Measurements from ENCODE around the gene NANOG. TPM values are rescaled to one million over a fixed set of nuclear protein-coding genes. Genes with fewer than 3 reads are reported as not detected.
"Not testable (repeated sequence)": the region's sequence is repeated elsewhere in the genome, so short reads cannot be mapped to it uniquely, and the experiment has no call there.

The NANOG gene
- polyA plus RNA-seq, 1 of the 3 experiments (the other 2 are of a cell fraction) = not detected

GRCh38 chr12:7806863-7807487 lies 17.8 kb downstream of the NANOG start:
- H3K4me2 ChIP-seq = no peak overlapping the region
- H3K4me3 ChIP-seq (ENCODE audit: low read depth in 2 of 2, low read length in 1 of 2) = no peak overlapping the region; a peak in 1 of 4 replicates
- TF ChIP-seq USF1 (IDR thresholded peaks at IDR 0.05; ENCODE audit: borderline replicate concordance, low read depth) (no peak), SMC3 (IDR thresholded peaks at IDR 0.05; ENCODE audit: low read depth, low read length) (peak; percentile 54), PBX3 (IDR thresholded peaks at IDR 0.05) (no peak), TAF1 (IDR thresholded peaks at IDR 0.05; ENCODE audit: borderline replicate concordance, low read depth, low read length) (no peak), NFIC (IDR thresholded peaks at IDR 0.05; ENCODE audit: borderline replicate concordance) (no peak), GATA2 (CRISPR knock-in tag; IDR thresholded peaks at IDR 0.05) (no peak), IRF3 (IDR thresholded peaks at IDR 0.05; ENCODE audit: low read depth, low read length) (no peak), YY1 (IDR thresholded peaks at IDR 0.05; ENCODE audit: low read depth) (no peak), SIN3A (IDR thresholded peaks at IDR 0.05; ENCODE audit: borderline replicate concordance, low read depth, low read length) (no peak), JUND (IDR thresholded peaks at IDR 0.05) (no peak), FOXJ3 (CRISPR knock-in tag; IDR thresholded peaks at IDR 0.05) (no peak), MAX (IDR thresholded peaks at IDR 0.05; ENCODE audit: low read depth) (no peak), EP300 (IDR thresholded peaks at IDR 0.05; ENCODE audit: borderline replicate concordance in 1 of 2, low read depth in 1 of 2, low read length in 1 of 2) (no peak), NRF1 (IDR thresholded peaks at IDR 0.05; ENCODE audit: low read depth, low read length) (no peak), CTCF (IDR thresholded peaks at IDR 0.05) (peak; percentile 98), RFX5 (IDR thresholded peaks at IDR 0.05; ENCODE audit: low read length) (no peak), RAD21 (IDR thresholded peaks at IDR 0.05; ENCODE audit: low read length) (peak; percentile 71), REST (IDR thresholded peaks at IDR 0.05; ENCODE audit: low read depth, low read length) (no peak), EZH2phosphoT487 (IDR thresholded peaks at IDR 0.05; ENCODE audit: borderline replicate concordance, low read depth) (no peak)
- ChIA-PET CTCF (interaction anchor here (0.5 to 1.6 kb wide), 11 partner anchors 9 to 852 kb away, joined by 3 to 7 read pairs (median 3); no protein-coding TSS in a partner anchor), POLR2A (no interaction called here)
- H3K4me1 ChIP-seq (ENCODE audit: control insufficient read depth in 1 of 2, insufficient read depth in 2 of 2, low read depth in 1 of 2, low read length in 1 of 2) = no peaks in the 10 kb centered on the region
- DNase-seq = peak; percentile 66
- H3K36me3 ChIP-seq (replicated peaks in 1 of 2; ENCODE audit: control insufficient read depth in 1 of 2, insufficient read depth in 2 of 2, low read length in 1 of 2) = no peaks in the 10 kb centered on the region
- H2AFZ ChIP-seq (ENCODE audit: low read depth) = no peak overlapping the region
- no peak overlapping the region for H3K9ac ChIP-seq
- H3F3A ChIP-seq (replicated peaks; ENCODE audit: insufficient read depth) = no peaks in the 10 kb centered on the region
- H3K27ac ChIP-seq (ENCODE audit: low read depth in 2 of 2, low read length in 1 of 2) = no peak overlapping the region
- H4K20me1 ChIP-seq (ENCODE audit: insufficient read depth) = no peaks in the 10 kb centered on the region
- no peaks in the 10 kb centered on the region for H3K9me2 ChIP-seq
- H3K9me3 ChIP-seq = no peaks in the 10 kb centered on the region
- H3K27me3 ChIP-seq (ENCODE audit: insufficient read depth) = peaks cover 67% of the 10 kb centered on the region
- 0% methylated on average over 2 of the region's 2 CpGs for WGBS (ENCODE audit: low lambda C conversion rate)
- no peaks in the 10 kb centered on the region for H3K79me2 ChIP-seq (ENCODE audit: insufficient read depth)

- DNase-seq; H3K9ac ChIP-seq; H3K27ac ChIP-seq (ENCODE audit: low read depth in 2 of 2, low read length in 1 of 2); H3K4me1 ChIP-seq (ENCODE audit: control insufficient read depth in 1 of 2, insufficient read depth in 2 of 2, low read depth in 1 of 2, low read length in 1 of 2); H3K79me2 ChIP-seq (ENCODE audit: insufficient read depth); H2AFZ ChIP-seq (ENCODE audit: low read depth); H3F3A ChIP-seq (replicated peaks; ENCODE audit: insufficient read depth); H3K36me3 ChIP-seq (replicated peaks in 1 of 2; ENCODE audit: control insufficient read depth in 1 of 2, insufficient read depth in 2 of 2, low read length in 1 of 2); H3K9me3 ChIP-seq; H3K4me3 ChIP-seq (ENCODE audit: low read depth in 2 of 2, low read length in 1 of 2); H3K9me2 ChIP-seq; POLR2A ChIA-PET; H4K20me1 ChIP-seq (ENCODE audit: insufficient read depth); H3K4me2 ChIP-seq: not testable (repeated sequence)
- 9% methylated on average over 4 of the region's 4 CpGs for WGBS (ENCODE audit: low lambda C conversion rate)
- CTCF ChIA-PET = interaction anchor here (0.6 kb wide), 2 partner anchors 62 to 79 kb away, joined by 3 read pairs; no protein-coding TSS in a partner anchor
- H3K27me3 ChIP-seq (ENCODE audit: insufficient read depth) = peaks cover 61% of the 10 kb centered on the region; the same call in 1 of the 2 replicates
Measured at GRCh38 chr12:7825754-7826153, 36.6 kb downstream of the NANOG start.
